ENCODE data around the gene KIF16B.

DNA sequence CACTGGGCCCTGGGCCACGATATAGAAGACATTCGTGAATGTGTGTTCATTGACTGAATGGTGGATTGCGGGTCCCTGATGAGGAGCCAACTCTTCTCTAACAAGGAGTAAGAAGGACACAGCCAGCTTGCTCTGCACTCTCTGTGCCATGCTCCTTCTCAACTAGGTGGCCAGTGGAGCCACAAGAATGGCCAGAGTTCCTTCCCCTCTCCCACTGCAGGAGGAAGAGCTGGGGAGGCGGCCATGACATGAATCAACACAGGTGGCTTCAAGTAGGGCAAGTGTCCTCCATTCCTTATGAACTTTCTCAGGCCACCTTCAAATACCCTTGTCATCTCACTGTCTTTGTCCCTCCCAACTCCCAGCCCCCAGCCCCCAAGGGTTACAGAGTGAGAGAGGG, 305.7 kb downstream of the KIF16B start:
- no peak for TF ChIP-seq EZH2 (IDR thresholded peaks at IDR 0.05; ENCODE audit: low read depth, unreplicated experiment)
- no peak for TF ChIP-seq JUNB (IDR thresholded peaks at IDR 0.05; ENCODE audit: unreplicated experiment)
- no peak for TF ChIP-seq POLR2AphosphoS5 (IDR thresholded peaks at IDR 0.05; ENCODE audit: low read depth)
- TF ChIP-seq, protein P1, sequence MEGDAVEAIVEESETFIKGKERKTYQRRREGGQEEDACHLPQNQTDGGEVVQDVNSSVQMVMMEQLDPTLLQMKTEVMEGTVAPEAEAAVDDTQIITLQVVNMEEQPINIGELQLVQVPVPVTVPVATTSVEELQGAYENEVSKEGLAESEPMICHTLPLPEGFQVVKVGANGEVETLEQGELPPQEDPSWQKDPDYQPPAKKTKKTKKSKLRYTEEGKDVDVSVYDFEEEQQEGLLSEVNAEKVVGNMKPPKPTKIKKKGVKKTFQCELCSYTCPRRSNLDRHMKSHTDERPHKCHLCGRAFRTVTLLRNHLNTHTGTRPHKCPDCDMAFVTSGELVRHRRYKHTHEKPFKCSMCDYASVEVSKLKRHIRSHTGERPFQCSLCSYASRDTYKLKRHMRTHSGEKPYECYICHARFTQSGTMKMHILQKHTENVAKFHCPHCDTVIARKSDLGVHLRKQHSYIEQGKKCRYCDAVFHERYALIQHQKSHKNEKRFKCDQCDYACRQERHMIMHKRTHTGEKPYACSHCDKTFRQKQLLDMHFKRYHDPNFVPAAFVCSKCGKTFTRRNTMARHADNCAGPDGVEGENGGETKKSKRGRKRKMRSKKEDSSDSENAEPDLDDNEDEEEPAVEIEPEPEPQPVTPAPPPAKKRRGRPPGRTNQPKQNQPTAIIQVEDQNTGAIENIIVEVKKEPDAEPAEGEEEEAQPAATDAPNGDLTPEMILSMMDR (conservative IDR thresholded peaks at IDR 0.05; ENCODE audit: low read depth in 2 of 2), result no peak
- TF ChIP-seq EZH2phosphoT487 (IDR thresholded peaks at IDR 0.05; ENCODE audit: unreplicated experiment), result no peak
- no peak for TF ChIP-seq CREB1 (CRISPR knock-in tag; IDR thresholded peaks at IDR 0.05; ENCODE audit: low read depth)
- TF ChIP-seq, protein P2, sequence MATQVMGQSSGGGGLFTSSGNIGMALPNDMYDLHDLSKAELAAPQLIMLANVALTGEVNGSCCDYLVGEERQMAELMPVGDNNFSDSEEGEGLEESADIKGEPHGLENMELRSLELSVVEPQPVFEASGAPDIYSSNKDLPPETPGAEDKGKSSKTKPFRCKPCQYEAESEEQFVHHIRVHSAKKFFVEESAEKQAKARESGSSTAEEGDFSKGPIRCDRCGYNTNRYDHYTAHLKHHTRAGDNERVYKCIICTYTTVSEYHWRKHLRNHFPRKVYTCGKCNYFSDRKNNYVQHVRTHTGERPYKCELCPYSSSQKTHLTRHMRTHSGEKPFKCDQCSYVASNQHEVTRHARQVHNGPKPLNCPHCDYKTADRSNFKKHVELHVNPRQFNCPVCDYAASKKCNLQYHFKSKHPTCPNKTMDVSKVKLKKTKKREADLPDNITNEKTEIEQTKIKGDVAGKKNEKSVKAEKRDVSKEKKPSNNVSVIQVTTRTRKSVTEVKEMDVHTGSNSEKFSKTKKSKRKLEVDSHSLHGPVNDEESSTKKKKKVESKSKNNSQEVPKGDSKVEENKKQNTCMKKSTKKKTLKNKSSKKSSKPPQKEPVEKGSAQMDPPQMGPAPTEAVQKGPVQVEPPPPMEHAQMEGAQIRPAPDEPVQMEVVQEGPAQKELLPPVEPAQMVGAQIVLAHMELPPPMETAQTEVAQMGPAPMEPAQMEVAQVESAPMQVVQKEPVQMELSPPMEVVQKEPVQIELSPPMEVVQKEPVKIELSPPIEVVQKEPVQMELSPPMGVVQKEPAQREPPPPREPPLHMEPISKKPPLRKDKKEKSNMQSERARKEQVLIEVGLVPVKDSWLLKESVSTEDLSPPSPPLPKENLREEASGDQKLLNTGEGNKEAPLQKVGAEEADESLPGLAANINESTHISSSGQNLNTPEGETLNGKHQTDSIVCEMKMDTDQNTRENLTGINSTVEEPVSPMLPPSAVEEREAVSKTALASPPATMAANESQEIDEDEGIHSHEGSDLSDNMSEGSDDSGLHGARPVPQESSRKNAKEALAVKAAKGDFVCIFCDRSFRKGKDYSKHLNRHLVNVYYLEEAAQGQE (IDR thresholded peaks at IDR 0.05; ENCODE audit: unreplicated experiment), result no peak
- TF ChIP-seq, protein P3, sequence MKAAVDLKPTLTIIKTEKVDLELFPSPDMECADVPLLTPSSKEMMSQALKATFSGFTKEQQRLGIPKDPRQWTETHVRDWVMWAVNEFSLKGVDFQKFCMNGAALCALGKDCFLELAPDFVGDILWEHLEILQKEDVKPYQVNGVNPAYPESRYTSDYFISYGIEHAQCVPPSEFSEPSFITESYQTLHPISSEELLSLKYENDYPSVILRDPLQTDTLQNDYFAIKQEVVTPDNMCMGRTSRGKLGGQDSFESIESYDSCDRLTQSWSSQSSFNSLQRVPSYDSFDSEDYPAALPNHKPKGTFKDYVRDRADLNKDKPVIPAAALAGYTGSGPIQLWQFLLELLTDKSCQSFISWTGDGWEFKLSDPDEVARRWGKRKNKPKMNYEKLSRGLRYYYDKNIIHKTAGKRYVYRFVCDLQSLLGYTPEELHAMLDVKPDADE (IDR thresholded peaks at IDR 0.05), result no peak

All from GM23338 (cell line).